HuH-7.5 (cell line): ENCODE measurements around the gene CEACAM18.

ENCODE experiments used
- DNase-seq: peaks from one replicate; pipeline ENCODE4 v3.0.0; 2011; ENCODE audit warnings: low spot score

The CEACAM18 gene

DNA sequence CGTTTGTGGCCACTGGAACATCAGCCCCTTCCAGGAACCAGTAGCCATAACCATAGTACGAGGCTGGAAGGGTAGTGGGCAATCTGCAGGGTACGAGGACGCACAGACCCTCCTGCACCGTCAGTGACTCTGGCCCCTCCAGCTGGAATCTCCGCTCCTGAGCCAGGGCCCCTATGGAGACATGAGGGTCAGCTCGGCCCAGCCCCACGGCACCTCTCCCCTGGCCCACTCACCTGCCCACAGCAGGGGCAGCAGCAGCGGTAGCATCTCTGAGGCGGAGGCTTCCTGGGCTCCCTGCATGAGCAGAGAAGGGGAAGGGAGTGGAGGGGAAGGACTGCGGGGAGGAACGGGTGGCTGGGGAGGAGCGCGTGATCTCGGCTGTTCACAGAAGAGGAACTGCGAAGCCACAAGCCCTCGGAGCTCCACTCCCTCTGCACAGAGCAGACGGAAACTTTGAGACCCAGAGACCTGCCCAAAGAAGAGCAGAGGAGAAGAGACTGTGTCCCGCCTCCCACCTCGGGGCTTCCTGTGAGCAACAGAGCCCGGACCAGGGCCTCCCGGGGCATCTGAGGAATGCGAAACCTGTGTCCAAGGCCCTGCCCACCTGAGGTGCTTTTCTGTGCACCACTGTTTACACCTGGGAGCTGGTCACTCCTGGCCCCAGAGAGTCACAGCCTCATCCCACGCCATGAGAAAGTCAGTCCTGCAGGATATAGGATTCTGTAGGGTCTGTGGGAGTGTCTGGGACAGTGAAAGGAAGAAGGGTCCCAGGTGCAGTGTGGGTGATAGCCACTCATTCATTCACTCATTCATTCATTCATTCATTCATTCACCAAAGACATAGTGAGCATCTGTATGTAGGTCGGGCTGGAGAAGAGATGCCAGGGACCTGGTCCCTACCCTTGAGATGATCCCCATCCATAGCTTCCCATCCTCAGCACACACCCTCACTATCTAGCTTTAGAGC, 53.3 kb downstream of the CEACAM18 start, which contains the start of gene SIGLEC6:
Gene SIGLEC6 (minus strand): TSS at position 322 of the 967 bp plus-strand sequence. CDS start 22 bp downstream, at position 300.
- DNase-seq = no peak

DNA sequence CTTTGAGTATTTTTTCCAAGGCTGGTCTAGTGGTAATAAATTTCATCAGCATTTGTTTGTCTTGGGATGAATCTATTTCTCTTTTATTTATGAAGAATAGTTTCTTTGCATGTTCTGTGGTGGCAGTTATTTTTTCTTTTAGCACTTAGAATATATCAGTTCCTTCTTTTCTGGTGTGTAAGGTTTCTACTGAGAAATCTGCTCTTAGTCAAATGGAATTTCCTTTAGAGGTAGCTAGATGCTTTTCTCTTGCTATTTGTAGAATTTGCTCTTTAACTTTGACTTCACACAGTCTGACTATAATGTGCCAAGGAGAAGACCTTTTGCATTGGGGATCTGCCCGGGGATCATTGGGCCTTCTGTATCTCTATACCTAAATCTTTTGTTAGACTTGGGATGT, 57.2 kb downstream of the CEACAM18 start:
- no peak for DNase-seq

DNA sequence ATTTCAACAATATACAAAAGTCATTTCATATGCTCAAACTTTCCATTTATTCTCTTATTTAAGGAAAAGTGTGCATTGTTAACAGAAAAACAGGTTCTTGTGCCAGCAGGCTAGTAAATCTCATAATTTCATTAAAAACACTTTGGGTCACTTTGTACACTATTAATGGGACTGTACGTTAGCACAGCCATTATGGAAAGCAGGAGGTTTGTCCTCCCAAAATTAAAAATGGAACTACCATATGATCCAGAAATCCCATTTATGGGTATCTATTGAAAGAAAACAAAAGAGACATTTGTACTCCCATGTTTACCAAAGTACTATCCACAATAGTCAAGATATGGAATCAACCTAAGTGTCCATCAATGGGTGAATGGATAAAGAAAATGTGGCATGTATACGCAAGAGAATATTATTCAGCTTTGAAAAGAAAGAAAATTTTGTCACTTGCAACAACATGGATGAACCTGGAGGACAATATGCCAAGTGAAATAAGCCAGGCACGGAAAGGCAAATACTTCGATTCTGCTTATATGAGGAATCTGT, 61.6 kb downstream of the CEACAM18 start:
- DNase-seq = no peak
